HG03064 (cell line): Measurements from ENCODE around the gene BUD23.

Source experiments
- ATAC-seq: cut with Tn5 transposase; IDR thresholded peaks from one replicate; pipeline ENCODE4 v1.9.1; 2021; ENCODE audit warnings: low read depth; ENCODE audit not compliant: unreplicated experiment

The BUD23 gene

GRCh38 chr7:73739387-73739767, 56.0 kb downstream of the BUD23 start:
- no peak for ATAC-seq

DNA sequence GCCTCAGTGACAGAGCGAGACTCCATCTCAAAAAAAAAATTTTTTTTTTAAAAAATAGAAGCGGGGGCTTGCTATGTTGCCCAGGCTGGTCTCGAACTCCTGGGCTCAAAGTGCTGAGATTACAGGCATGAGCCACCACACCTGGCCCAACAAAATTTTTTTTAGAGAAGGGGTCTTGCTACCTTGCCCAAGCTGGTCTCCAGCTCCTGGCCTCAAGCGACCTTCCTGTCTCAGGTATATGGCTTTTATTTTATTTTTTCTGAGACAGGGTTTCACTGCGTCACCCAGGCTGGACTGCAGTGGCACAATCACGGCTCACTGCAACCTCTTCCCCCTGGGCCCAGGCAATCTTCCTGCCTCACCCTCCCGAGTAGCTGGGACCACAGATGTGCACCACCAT, 56.8 kb downstream of the BUD23 start:
- no peak for ATAC-seq

GRCh38 chr7:73740771-73741170, 57.4 kb downstream of the BUD23 start:
- no peak for ATAC-seq

GRCh38 chr7:73741600-73741999, 58.2 kb downstream of the BUD23 start:
- no peak for ATAC-seq

DNA sequence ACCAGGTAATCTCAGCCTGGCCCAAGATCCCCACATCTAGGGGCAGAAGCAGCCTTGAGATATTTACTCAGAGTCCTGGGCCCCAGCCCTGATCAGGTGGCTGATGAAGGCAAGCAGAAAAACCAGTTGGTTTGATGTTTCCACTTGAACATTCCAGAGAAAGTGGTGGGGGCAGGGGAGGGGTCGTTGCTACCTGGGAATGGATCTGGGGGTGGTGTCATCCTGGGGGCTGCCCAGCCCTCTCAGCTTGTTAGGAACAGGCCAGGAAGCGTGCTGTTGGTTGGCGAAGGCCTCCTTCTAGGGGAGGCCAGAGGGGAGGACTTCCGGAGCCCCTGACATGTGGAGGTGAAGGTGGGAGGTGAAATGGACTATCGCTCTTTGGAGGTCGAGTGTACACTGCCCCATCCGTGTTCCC, 58.9 kb downstream of the BUD23 start:
- no peak for ATAC-seq

DNA sequence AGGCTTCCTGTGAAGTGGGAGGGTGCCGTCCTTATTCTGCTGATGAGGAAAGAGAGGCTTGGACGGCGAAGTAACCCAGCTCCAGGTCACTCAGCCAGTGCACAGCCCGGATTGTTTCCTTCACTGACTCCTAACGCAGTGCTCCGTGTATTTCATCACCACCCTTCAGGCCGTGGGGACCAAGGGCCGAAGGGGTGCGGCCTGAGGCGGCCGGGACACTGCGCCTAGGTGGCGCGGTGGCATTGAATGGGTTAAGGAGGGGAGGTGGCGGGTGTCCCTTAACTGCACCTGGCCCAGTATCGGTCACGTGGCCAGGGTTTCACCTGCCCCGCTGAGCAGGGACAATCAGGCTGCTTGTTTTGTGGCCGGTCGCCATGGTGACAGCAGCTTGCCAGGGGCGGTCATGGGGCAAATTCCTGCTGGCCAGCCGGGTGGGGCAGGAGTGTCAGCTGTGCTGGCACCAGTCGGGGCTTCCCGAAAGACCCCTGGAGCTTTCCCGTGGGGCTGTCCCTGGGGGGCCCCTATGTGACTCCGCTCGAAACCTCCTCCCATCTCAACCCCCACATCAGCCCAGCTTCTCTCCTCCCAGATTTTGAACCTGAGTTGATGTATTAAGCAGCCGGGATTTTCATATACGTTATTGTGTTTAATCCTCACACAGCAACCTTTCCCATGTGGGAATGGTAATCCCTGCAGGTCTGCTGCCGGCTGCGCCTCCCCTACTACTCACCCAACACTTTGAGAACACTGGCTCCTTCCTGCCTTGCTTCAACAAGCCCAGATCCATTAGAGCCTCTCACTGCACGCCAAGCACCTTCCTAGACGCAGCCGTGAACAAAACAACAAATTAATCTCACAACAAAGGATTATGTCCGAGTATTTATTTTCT, 59.6 kb downstream of the BUD23 start:
- ATAC-seq, result no peak

DNA sequence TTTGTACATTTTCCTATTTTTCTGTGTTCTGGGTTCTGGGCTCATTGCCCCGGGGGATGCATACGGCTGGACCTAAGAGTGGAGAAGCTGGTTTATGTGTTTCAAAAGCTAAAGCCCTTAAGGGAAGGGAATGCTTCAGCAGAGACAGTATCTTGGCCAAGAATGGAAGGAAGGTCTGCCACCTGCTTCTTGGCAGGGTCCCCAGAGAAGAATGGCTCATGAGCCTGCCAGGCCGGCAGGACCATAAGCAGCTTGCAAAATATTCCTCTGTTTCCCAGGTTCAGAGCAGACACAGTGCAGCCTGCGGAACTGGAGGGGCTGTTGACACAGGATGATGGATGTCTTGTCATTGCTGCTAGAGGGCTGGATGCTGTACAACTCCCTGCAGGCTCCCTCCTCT, 63.0 kb downstream of the BUD23 start:
- no peak for ATAC-seq
